A549 (cell line): ENCODE data around the gene FXYD3. TPM values are rescaled to one million over a fixed set of nuclear protein-coding genes. Genes with fewer than 3 reads are reported as not detected.
A peak's percentile ranks its signal among the peaks of the same experiment; 100 is the strongest.

ENCODE experiments used
- ATAC-seq, 2 experiments: fragments of 200-7000 bp in 1 of 2; fragments of >200 bp in 1 of 2; cut with Nextera tagmentation in 1 of 2; cut with Tn5 transposase in 1 of 2; 3 replicates each; pipeline versions ENCODE4 v1.8.0 to v1.9.1; 2018 to 2020; ENCODE audit warnings: mild to moderate bottlenecking in 1 of 2, moderate library complexity in 1 of 2
- CTCF ChIA-PET: fragments of 300-600 bp; sonication (Branson Sonifier 250); formaldehyde crosslinking; extraction: SDS; loops from one replicate; lab custom pipeline; 2021; ENCODE audit warnings: antibody characterized with exemption, inconsistent platforms; lab: Yijun Ruan, JAX
- POLR2A ChIA-PET: fragments of 350-600 bp; formaldehyde crosslinking; extraction: SDS; loops from one replicate; lab custom pipeline; 2021; ENCODE audit warnings: antibody characterized with exemption, inconsistent platforms; lab: Yijun Ruan, JAX
- DNase-seq, 2 experiments: peaks; one replicate each; pipeline versions ENCODE4 v3.0.0 to v3.0.0-alpha.2; 2011 to 2016; ENCODE audit warnings: low read depth in 1 of 2, low spot score in 1 of 2
- FAIRE-seq: peaks from 2 replicates; lab custom pipeline; 2011; peaks lifted over from hg19 to GRCh38; lab: Jason Lieb, UNC
- H3K27ac ChIP-seq, 2 experiments: fragments of >200 bp; sonication (Bioruptor Twin); formaldehyde crosslinking; 3 replicates each; pipeline ENCODE4 v1.5.1; 2016 to 2017
- H3K4me1 ChIP-seq: fragments of >200 bp; sonication (Bioruptor Twin); formaldehyde crosslinking; 3 replicates; pipeline ENCODE4 v1.6.1; 2016
- H3K4me2 ChIP-seq: fragments of >200 bp; sonication (Bioruptor Twin); formaldehyde crosslinking; 3 replicates; pipeline ENCODE4 v1.6.1; 2016
- H3K4me3 ChIP-seq: fragments of >200 bp; sonication (Bioruptor Twin); formaldehyde crosslinking; 3 replicates; pipeline ENCODE4 v1.5.1; 2016
- H3K9me3 ChIP-seq: fragments of >200 bp; sonication (Bioruptor Twin); formaldehyde crosslinking; 3 replicates; pipeline ENCODE4 v1.6.1; 2016
- BHLHE40 ChIP-seq: IDR thresholded peaks from 2 replicates; pipeline ENCODE4 v1.6.1; 2012; ENCODE audit warnings: low read depth, low read length, inconsistent platforms
- CBX2 ChIP-seq: fragments of 200-600 bp; sonication (generic); IDR thresholded peaks from 2 replicates; pipeline ENCODE4 v1.6.1; 2016; ENCODE audit warnings: low read depth, mild to moderate bottlenecking, borderline replicate concordance
- CBX8 ChIP-seq: fragments of 200-600 bp; sonication (generic); IDR thresholded peaks from 2 replicates; pipeline ENCODE4 v1.6.1; 2016
- CHD2 ChIP-seq: fragments of 150-350 bp; IDR thresholded peaks from 2 replicates; pipeline ENCODE4 v1.6.1; 2014; ENCODE audit warnings: low read length; ENCODE audit not compliant: partially characterized antibody
- CHD4 ChIP-seq: fragments of 200-600 bp; sonication (generic); IDR thresholded peaks from 2 replicates; pipeline ENCODE4 v1.6.1; 2016; ENCODE audit warnings: antibody characterized with exemption, mild to moderate bottlenecking, borderline replicate concordance
- CTCF ChIP-seq: fragments of >200 bp; sonication (Bioruptor Twin); formaldehyde crosslinking; IDR thresholded peaks from 3 replicates; pipeline ENCODE4 v1.5.1; 2016
- EHF ChIP-seq: fragments of 250-450 bp; sonication (Bioruptor Pico); IDR thresholded peaks from 2 replicates; pipeline ENCODE4 v1.5.0; 2020; ENCODE audit warnings: mild to moderate bottlenecking
- ELK1 ChIP-seq: fragments of 150-350 bp; IDR thresholded peaks from 2 replicates; pipeline ENCODE4 v1.6.1; 2014; ENCODE audit warnings: low read depth, mild to moderate bottlenecking, low read length
- EP300 ChIP-seq, 2 experiments: fragments of >200 bp; sonication (Bioruptor Twin); formaldehyde crosslinking; IDR thresholded peaks; 2 replicates in 1 of 2; 3 replicates in 1 of 2; pipeline ENCODE4 v1.6.1; 2016 to 2017
- FOXS1 ChIP-seq: fragments of 250-450 bp; sonication (Bioruptor Pico); IDR thresholded peaks from 2 replicates; pipeline ENCODE4 v1.5.0; 2020; ENCODE audit warnings: mild to moderate bottlenecking, moderate library complexity
- GATA3 ChIP-seq: IDR thresholded peaks from 2 replicates; pipeline ENCODE4 v1.6.1; 2012; ENCODE audit warnings: borderline replicate concordance
- HDAC2 ChIP-seq: fragments of 200-600 bp; sonication (generic); IDR thresholded peaks from 2 replicates; pipeline ENCODE4 v1.6.1; 2016
- HMGXB4 ChIP-seq: fragments of 250-450 bp; sonication (Bioruptor Pico); IDR thresholded peaks from 2 replicates; pipeline ENCODE4 v1.5.0; 2021; ENCODE audit warnings: mild to moderate bottlenecking, moderate library complexity, borderline replicate concordance
- JUN ChIP-seq, 2 experiments: fragments of >200 bp; sonication (Bioruptor Twin); formaldehyde crosslinking; IDR thresholded peaks; 2 replicates in 1 of 2; 3 replicates in 1 of 2; pipeline ENCODE4 v1.6.1; 2016 to 2017
- JUNB ChIP-seq: fragments of >200 bp; sonication (Bioruptor Twin); formaldehyde crosslinking; IDR thresholded peaks from 2 replicates; pipeline ENCODE4 v1.6.1; 2016
- KDM5A ChIP-seq: fragments of 200-600 bp; sonication (generic); IDR thresholded peaks from 2 replicates; pipeline ENCODE4 v1.6.1; 2016; ENCODE audit warnings: antibody characterized with exemption, mild to moderate bottlenecking
- NPAS2 ChIP-seq: fragments of 250-450 bp; sonication (Bioruptor Pico); IDR thresholded peaks from 2 replicates; pipeline ENCODE4 v1.8.0; 2022; ENCODE audit warnings: mild to moderate bottlenecking, moderate library complexity, borderline replicate concordance
- RAD21 ChIP-seq, 2 experiments: fragments of >200 bp in 1 of 2; sonication (Bioruptor Twin) in 1 of 2; formaldehyde crosslinking in 1 of 2; IDR thresholded peaks in 1 of 2; conservative IDR thresholded peaks in 1 of 2; 2 replicates in 1 of 2; 3 replicates in 1 of 2; pipeline ENCODE4 v1.6.1; 2012 to 2018; ENCODE audit warnings: inconsistent platforms in 1 of 2
- RARB ChIP-seq: fragments of 250-450 bp; sonication (Bioruptor Pico); IDR thresholded peaks from 2 replicates; pipeline ENCODE4 v1.8.0; 2021; ENCODE audit warnings: mild to moderate bottlenecking, moderate library complexity
- RCOR1 ChIP-seq: fragments of 150-350 bp; IDR thresholded peaks from 2 replicates; pipeline ENCODE4 v1.6.1; 2014; ENCODE audit warnings: antibody characterized with exemption, low read length, low read depth
- SMC3 ChIP-seq: fragments of >200 bp; sonication (Bioruptor Twin); formaldehyde crosslinking; IDR thresholded peaks from 3 replicates; pipeline ENCODE4 v1.6.1; 2018; ENCODE audit warnings: inconsistent platforms
- TFCP2L1 ChIP-seq: fragments of 250-450 bp; sonication (Bioruptor Pico); IDR thresholded peaks from 2 replicates; pipeline ENCODE4 v1.5.0; 2021; ENCODE audit warnings: mild to moderate bottlenecking
- ZNF302 ChIP-seq: fragments of 250-450 bp; sonication (Bioruptor Pico); IDR thresholded peaks from 2 replicates; pipeline ENCODE4 v1.9.0; 2021; ENCODE audit warnings: inconsistent platforms, mild to moderate bottlenecking, moderate library complexity
- ZSCAN20 ChIP-seq: fragments of 250-450 bp; sonication (Bioruptor Pico); IDR thresholded peaks from 2 replicates; pipeline ENCODE4 v1.8.0; 2022; ENCODE audit warnings: mild to moderate bottlenecking, moderate library complexity
- WGBS: methylation state at CpG from one replicate; pipeline ENCODE4 v1.1.6; 2017; ENCODE audit errors: missing lambda C conversion rate; 5-methylcytosine and 5-hydroxymethylcytosine counted together
- polyA plus RNA-seq, 4 experiments: library from polyadenylated mRNA; depleted of rRNA in 3 of 4; stranded (reverse); fragments of >200 nt; fragmentation: RNase III in 1 of 4; extraction: RNeasy Plus Mini Kit Qiagen cat#74134 plus additional on column Dnase treatment in 1 of 4; gene quantifications; 2 replicates in 3 of 4; 3 replicates in 1 of 4; pipeline ENCODE4 v1.2.3, GENCODE V29; 2011 to 2017
- TF ChIP-seq, protein P1 (sequence below): IDR thresholded peaks from 2 replicates; pipeline ENCODE4 v1.6.1; 2012

Gene FXYD3
- polyA plus RNA-seq, 2 of the 4 experiments (the other 2 are of a cell fraction): 0.32 TPM; not detected in 1

DNA sequence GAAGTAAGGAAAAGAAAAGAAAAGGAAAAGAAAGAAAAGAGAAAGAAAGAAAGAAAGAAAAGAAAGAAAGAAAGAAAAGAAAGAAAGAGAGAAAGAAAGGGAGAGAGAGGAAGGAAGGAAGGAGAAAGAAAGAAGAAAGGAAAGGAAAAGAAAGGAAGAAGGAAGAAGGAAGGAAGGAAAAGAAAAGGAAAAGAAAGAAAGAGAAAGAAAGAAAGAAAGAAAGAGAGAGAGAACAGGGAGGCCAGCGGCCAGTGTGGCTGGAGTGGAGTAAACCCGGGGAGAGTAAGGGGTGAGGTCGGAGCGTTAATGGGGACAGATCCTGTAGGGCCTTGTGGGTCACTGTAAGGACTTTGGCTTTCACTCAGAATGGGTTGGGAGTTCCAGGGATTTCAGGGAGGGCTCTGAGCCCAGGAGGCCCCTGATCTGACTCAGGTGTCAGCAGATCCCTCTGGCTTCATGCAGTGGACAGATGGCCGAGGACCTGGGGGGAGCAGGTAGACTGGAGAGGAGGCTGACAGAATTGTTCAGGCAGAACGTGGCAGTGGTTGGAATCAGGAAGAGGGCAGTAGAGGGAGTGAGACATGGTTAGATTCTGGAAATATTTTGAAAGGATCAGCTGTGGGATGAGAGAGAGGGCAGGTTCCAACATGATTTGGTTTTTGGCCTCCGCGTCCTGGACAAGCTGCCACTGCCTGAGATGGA is 19.8 kb upstream of the FXYD3 start:
- Histone ChIP-seq H3K4me1 (0 out of 3 replicates have a peak, but pooled peaks cover under 1% of the 10 kb centered on the region), H3K4me3 (no peak overlapping the region), H3K27ac (no peak overlapping the region), H3K4me2 (no peak overlapping the region), H3K9me3 (no peaks in the 10 kb centered on the region)
- ATAC-seq: peak; percentile 33 to 39; a peak in 5 of 6 replicates
- no peak for DNase-seq
- CTCF ChIA-PET: interaction anchor here (1.0 to 6.9 kb wide), 9 partner anchors 9 to 52 kb away, joined by 3 to 67 read pairs (median 4); partner anchors contain the start of genes FXYD3 and LGI4
- POLR2A ChIA-PET: no interaction called here
- WGBS: 60% methylated on average over 8 of the region's 8 CpGs
- no peak for FAIRE-seq
- TF ChIP-seq JUN (IDR thresholded peaks at IDR 0.05) (no peak), RCOR1 (no peak), EP300 (IDR thresholded peaks at IDR 0.05) (no peak), FOXS1 (CRISPR knock-in tag) (no peak), HDAC2 (no peak), GATA3 (no peak), CHD4 (no peak), ZSCAN20 (CRISPR knock-in tag) (no peak), RAD21 (conservative IDR thresholded peaks at IDR 0.05 in 1 of 2, IDR thresholded peaks at IDR 0.05 in 1 of 2) (no peak), SMC3 (no peak)
- TF ChIP-seq, protein P1, sequence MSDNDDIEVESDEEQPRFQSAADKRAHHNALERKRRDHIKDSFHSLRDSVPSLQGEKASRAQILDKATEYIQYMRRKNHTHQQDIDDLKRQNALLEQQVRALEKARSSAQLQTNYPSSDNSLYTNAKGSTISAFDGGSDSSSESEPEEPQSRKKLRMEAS: no peak

GRCh38 chr19:35098413-35099049 is 17.1 kb upstream of the FXYD3 start:
- ChIA-PET POLR2A (interaction anchor here (1.6 kb wide), 1 partner anchor 26 kb away, joined by 5 read pairs; no protein-coding TSS in a partner anchor), CTCF (interaction anchor here (0.5 to 6.9 kb wide), 21 partner anchors 7 to 599 kb away, joined by 3 to 67 read pairs (median 4); partner anchors contain the start of genes FXYD3 and LGI4)
- Histone ChIP-seq H3K4me3 (no peak overlapping the region), H3K4me2 (no peak overlapping the region), H3K4me1 (no peaks in the 10 kb centered on the region), H3K9me3 (no peaks in the 10 kb centered on the region), H3K27ac (no peak overlapping the region)
- whole genome bisulfite sequencing: 77% methylated on average over 29 of the region's 29 CpGs
- no peak for TF ChIP-seq EHF (CRISPR knock-in tag)
- no peak for TF ChIP-seq CTCF
- TF ChIP-seq JUNB: no peak
- TF ChIP-seq CBX8: no peak
- no peak for TF ChIP-seq HMGXB4
- no peak for TF ChIP-seq KDM5A
- no peak for TF ChIP-seq TFCP2L1 (CRISPR knock-in tag)
- no peak for TF ChIP-seq RARB (CRISPR knock-in tag)
- no peak for TF ChIP-seq CBX2
- no peak for TF ChIP-seq ZNF302 (CRISPR knock-in tag)
- no peak for TF ChIP-seq BHLHE40
- TF ChIP-seq ELK1: no peak
- no peak for TF ChIP-seq CHD2
- TF ChIP-seq NPAS2 (CRISPR knock-in tag): no peak
- peak; percentile 22 to 37; a peak in 4 of 6 replicates for ATAC-seq
- FAIRE-seq: no peak
- no peak for DNase-seq
